Measurements from ENCODE around the gene HMOX2.

Gene HMOX2

DNA sequence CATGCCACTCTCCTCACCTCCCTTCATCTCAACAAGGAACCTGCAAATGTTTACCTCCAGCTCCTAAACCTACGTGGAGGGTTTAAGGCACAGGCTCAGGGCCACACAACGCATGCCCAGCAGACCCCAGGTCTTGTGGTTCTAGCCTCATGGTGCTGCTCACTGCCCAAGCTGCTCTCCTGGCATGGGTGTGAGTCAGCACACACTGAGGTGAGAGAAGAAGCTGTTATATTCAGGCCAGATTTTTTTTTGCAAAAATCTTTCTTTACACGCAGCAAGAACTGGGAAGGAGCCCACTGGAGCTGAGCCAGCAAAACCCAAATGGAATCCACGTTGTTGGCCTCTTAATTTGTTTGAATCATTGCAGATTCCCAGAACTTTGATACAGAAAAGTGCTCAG, 74.4 kb downstream of the HMOX2 start:
- TF ChIP-seq NFIC (IDR thresholded peaks at IDR 0.05), result no peak
- TF ChIP-seq TAF1 (IDR thresholded peaks at IDR 0.05; ENCODE audit: low read depth), result no peak
- TF ChIP-seq MAX (IDR thresholded peaks at IDR 0.05), result no peak
- TF ChIP-seq, protein P1, sequence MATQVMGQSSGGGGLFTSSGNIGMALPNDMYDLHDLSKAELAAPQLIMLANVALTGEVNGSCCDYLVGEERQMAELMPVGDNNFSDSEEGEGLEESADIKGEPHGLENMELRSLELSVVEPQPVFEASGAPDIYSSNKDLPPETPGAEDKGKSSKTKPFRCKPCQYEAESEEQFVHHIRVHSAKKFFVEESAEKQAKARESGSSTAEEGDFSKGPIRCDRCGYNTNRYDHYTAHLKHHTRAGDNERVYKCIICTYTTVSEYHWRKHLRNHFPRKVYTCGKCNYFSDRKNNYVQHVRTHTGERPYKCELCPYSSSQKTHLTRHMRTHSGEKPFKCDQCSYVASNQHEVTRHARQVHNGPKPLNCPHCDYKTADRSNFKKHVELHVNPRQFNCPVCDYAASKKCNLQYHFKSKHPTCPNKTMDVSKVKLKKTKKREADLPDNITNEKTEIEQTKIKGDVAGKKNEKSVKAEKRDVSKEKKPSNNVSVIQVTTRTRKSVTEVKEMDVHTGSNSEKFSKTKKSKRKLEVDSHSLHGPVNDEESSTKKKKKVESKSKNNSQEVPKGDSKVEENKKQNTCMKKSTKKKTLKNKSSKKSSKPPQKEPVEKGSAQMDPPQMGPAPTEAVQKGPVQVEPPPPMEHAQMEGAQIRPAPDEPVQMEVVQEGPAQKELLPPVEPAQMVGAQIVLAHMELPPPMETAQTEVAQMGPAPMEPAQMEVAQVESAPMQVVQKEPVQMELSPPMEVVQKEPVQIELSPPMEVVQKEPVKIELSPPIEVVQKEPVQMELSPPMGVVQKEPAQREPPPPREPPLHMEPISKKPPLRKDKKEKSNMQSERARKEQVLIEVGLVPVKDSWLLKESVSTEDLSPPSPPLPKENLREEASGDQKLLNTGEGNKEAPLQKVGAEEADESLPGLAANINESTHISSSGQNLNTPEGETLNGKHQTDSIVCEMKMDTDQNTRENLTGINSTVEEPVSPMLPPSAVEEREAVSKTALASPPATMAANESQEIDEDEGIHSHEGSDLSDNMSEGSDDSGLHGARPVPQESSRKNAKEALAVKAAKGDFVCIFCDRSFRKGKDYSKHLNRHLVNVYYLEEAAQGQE (IDR thresholded peaks at IDR 0.05; ENCODE audit: low read depth), result no peak
- TF ChIP-seq EGR1 (IDR thresholded peaks at IDR 0.05), result no peak

DNA sequence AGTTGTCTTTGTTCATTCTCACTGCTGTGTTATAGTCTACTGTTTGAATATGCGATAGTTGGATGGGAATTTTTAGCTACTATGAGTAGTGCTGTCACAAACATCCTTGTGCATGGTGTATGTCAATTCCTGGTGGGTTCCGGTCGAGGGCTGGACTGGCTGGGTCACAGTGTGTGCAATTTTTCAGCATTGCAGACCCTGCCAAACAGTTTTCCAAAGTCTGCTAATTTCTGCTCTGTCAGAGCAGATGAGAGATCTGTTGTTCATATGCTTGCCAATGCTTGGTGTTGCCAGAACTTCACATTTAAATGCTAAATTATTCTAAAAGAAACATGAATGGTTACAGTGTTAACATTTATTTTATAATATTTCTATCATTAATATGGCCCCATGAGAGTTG, 76.3 kb downstream of the HMOX2 start:
- no peak for TF ChIP-seq TAF1 (IDR thresholded peaks at IDR 0.05; ENCODE audit: low read depth)
- TF ChIP-seq USF1 (IDR thresholded peaks at IDR 0.05), result no peak
- TF ChIP-seq, protein P1 (IDR thresholded peaks at IDR 0.05; ENCODE audit: low read depth), result no peak
- no peak for TF ChIP-seq EP300 (IDR thresholded peaks at IDR 0.05; ENCODE audit: borderline replicate concordance)
- TF ChIP-seq TCF12 (IDR thresholded peaks at IDR 0.05; ENCODE audit: low read depth), result no peak
- TF ChIP-seq MAX (IDR thresholded peaks at IDR 0.05), result no peak
- no peak for TF ChIP-seq CEBPB (IDR thresholded peaks at IDR 0.05)
- TF ChIP-seq TEAD4 (IDR thresholded peaks at IDR 0.05), result no peak
- no peak for TF ChIP-seq CREB1 (IDR thresholded peaks at IDR 0.05; ENCODE audit: low read depth)
- no peak for TF ChIP-seq EGR1 (IDR thresholded peaks at IDR 0.05)
- no peak for TF ChIP-seq RAD21 (IDR thresholded peaks at IDR 0.05; ENCODE audit: low read depth)
- no peak for TF ChIP-seq YY1 (IDR thresholded peaks at IDR 0.05; ENCODE audit: low read depth)
- TF ChIP-seq ZBTB7A (IDR thresholded peaks at IDR 0.05; ENCODE audit: low read depth), result no peak
- no peak for TF ChIP-seq NFIC (IDR thresholded peaks at IDR 0.05)
- no peak for TF ChIP-seq FOXM1 (IDR thresholded peaks at IDR 0.05; ENCODE audit: borderline replicate concordance, low read depth)

- no peak for TF ChIP-seq USF1 (IDR thresholded peaks at IDR 0.05)
- no peak for TF ChIP-seq ZBTB7A (IDR thresholded peaks at IDR 0.05; ENCODE audit: low read depth)
- TF ChIP-seq TCF12 (IDR thresholded peaks at IDR 0.05; ENCODE audit: low read depth), result no peak
- TF ChIP-seq CEBPB (IDR thresholded peaks at IDR 0.05), result no peak
- TF ChIP-seq RAD21 (IDR thresholded peaks at IDR 0.05; ENCODE audit: low read depth), result no peak
- TF ChIP-seq NFIC (IDR thresholded peaks at IDR 0.05), result no peak
Observed at GRCh38 chr16:4556112-4556511, 79.9 kb downstream of the HMOX2 start, which contains the start of gene C16orf96. C16orf96 (plus strand) TSS chr16:4556340; CDS start chr16:4556490, 150 bp downstream.

GRCh38 chr16:4556580-4556979, 80.4 kb downstream of the HMOX2 start:
- TF ChIP-seq USF1 (IDR thresholded peaks at IDR 0.05) (peak; percentile 72), TEAD4 (IDR thresholded peaks at IDR 0.05) (no peak), CEBPB (IDR thresholded peaks at IDR 0.05) (no peak), CREB1 (IDR thresholded peaks at IDR 0.05; ENCODE audit: low read depth) (no peak), MAX (IDR thresholded peaks at IDR 0.05) (peak; percentile 91), FOXM1 (IDR thresholded peaks at IDR 0.05; ENCODE audit: borderline replicate concordance, low read depth) (no peak), NFIC (IDR thresholded peaks at IDR 0.05) (peak; percentile 65)

DNA sequence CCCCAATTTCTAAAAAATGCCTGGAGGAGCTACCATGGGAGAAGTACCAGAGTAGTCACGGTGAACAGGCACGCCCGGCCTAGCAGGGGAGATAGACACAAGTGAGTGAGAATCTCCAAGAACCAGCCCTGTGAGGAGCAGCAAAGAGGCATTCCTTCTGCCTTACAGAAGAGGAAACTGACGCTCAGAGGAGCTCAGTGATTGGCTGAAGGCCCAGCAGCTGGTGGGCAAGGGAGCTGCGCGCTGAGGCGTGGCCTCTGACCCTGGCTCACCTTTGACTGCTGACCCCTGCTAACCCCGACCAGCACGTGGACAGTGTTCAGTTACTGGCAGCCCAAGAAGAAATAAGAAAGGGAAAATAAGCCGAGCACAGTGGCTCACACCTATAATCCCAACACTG, 81.8 kb downstream of the HMOX2 start:
- TF ChIP-seq USF1 (IDR thresholded peaks at IDR 0.05), result no peak
- no peak for TF ChIP-seq NFIC (IDR thresholded peaks at IDR 0.05)
- no peak for TF ChIP-seq RAD21 (IDR thresholded peaks at IDR 0.05; ENCODE audit: low read depth)
- TF ChIP-seq CREB1 (IDR thresholded peaks at IDR 0.05; ENCODE audit: low read depth), result no peak
- TF ChIP-seq CEBPB (IDR thresholded peaks at IDR 0.05), result no peak
- TF ChIP-seq TCF12 (IDR thresholded peaks at IDR 0.05; ENCODE audit: low read depth), result no peak
- no peak for TF ChIP-seq YY1 (IDR thresholded peaks at IDR 0.05; ENCODE audit: low read depth)
- no peak for TF ChIP-seq MAX (IDR thresholded peaks at IDR 0.05)
- TF ChIP-seq FOXM1 (IDR thresholded peaks at IDR 0.05; ENCODE audit: borderline replicate concordance, low read depth), result no peak
- no peak for TF ChIP-seq TEAD4 (IDR thresholded peaks at IDR 0.05)
- no peak for TF ChIP-seq EGR1 (IDR thresholded peaks at IDR 0.05)
- no peak for TF ChIP-seq EP300 (IDR thresholded peaks at IDR 0.05; ENCODE audit: borderline replicate concordance)

Measured in Ishikawa (cell line).